Measurements from ENCODE around the gene NOS1AP.

Gene NOS1AP

GRCh38 chr1:162363823-162364222 lies 294.3 kb downstream of the NOS1AP start:
- no peak for TF ChIP-seq TAF1 (IDR thresholded peaks at IDR 0.05; ENCODE audit: low read depth, low read length)
- TF ChIP-seq POU2F2 (IDR thresholded peaks at IDR 0.05; ENCODE audit: low read depth, low read length) = no peak
- TF ChIP-seq PAX5 (IDR thresholded peaks at IDR 0.05; ENCODE audit: insufficient read depth, low read length, severe bottlenecking) = no peak
- no peak for TF ChIP-seq SPI1 (IDR thresholded peaks at IDR 0.05; ENCODE audit: low read depth, low read length)
- no peak for TF ChIP-seq POLR2A (IDR thresholded peaks at IDR 0.05; ENCODE audit: low read depth, low read length)
- DNase-seq (ENCODE audit: insufficient read length, low spot score) (no peak), FAIRE-seq (no peak)

DNA sequence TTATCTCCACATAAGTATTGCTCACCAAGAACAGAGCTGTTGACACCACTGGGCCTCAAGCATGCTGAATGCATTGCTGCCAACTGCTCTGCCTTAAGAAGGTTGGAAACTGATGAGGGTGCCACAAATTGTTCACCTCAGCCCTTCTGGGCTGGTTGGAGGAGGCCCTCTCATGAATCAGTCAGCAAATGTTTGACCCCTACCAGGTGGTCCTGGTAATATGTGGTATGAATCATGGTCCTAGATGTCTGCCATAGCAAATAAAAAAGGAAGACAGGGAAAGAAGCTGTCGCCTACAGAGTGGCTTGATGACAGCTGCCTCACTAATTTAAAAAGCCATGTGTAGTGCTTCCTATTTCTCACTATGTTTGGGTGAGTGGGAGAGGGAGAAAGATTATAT lies 295.0 kb downstream of the NOS1AP start:
- no peak for TF ChIP-seq TAF1 (IDR thresholded peaks at IDR 0.05; ENCODE audit: low read depth, low read length)
- TF ChIP-seq POU2F2 (IDR thresholded peaks at IDR 0.05; ENCODE audit: low read depth, low read length) = no peak
- DNase-seq (ENCODE audit: insufficient read length, low spot score) = no peak
- no peak for FAIRE-seq

DNA sequence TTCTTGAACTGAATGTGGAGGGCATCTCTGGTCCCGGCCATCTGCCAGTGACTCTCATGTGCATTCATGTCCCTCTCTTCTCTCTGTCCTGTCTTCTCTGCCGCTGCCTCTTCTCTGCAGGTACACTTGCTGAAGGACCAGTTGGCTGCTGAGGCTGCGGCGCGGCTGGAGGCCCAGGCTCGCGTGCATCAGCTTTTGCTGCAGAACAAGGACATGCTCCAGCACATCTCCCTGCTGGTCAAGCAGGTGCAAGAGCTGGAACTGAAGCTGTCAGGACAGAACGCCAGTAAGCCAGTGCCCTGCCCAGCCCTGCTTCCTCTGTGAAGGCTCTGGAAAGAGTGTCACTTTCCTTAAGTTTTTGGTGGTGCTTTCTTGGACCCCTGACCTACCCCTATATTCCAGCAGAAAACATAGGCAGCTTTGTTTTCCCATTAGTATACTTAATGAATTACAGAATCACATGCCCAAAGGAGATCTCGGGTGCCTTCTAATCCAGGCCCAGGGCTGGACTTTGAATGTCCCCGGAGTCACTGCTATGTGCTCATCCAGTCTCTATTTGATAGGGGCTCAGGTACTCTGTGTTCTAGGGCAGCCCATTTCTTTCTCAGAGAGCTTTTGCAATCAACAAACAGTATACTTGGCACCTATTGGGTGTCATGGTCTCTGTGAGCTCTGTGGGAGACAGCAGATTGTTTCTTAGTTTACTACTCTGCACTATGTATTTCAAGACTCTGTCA lies 296.0 kb downstream of the NOS1AP start:
- TF ChIP-seq POLR2AphosphoS5 (IDR thresholded peaks at IDR 0.05; ENCODE audit: low read depth, low read length) (no peak), PAX5 (IDR thresholded peaks at IDR 0.05; ENCODE audit: insufficient read depth, low read length, severe bottlenecking) (no peak), SPI1 (IDR thresholded peaks at IDR 0.05; ENCODE audit: low read depth, low read length) (no peak), TAF1 (IDR thresholded peaks at IDR 0.05; ENCODE audit: low read depth, low read length) (no peak), POU2F2 (IDR thresholded peaks at IDR 0.05; ENCODE audit: low read depth, low read length) (no peak), POLR2A (IDR thresholded peaks at IDR 0.05; ENCODE audit: low read depth, low read length) (no peak)
- FAIRE-seq (no peak), DNase-seq (ENCODE audit: insufficient read length, low spot score) (no peak)

- FAIRE-seq (no peak), DNase-seq (ENCODE audit: insufficient read length, low spot score) (no peak)
- TF ChIP-seq POU2F2 (IDR thresholded peaks at IDR 0.05; ENCODE audit: low read depth, low read length) (no peak), PAX5 (IDR thresholded peaks at IDR 0.05; ENCODE audit: insufficient read depth, low read length, severe bottlenecking) (no peak), POLR2A (IDR thresholded peaks at IDR 0.05; ENCODE audit: low read depth, low read length) (no peak), POLR2AphosphoS5 (IDR thresholded peaks at IDR 0.05; ENCODE audit: low read depth, low read length) (no peak), TAF1 (IDR thresholded peaks at IDR 0.05; ENCODE audit: low read depth, low read length) (no peak), SPI1 (IDR thresholded peaks at IDR 0.05; ENCODE audit: low read depth, low read length) (no peak)
These were observed 296.7 kb downstream of the NOS1AP start for GRCh38 chr1:162366149-162366548.

DNA sequence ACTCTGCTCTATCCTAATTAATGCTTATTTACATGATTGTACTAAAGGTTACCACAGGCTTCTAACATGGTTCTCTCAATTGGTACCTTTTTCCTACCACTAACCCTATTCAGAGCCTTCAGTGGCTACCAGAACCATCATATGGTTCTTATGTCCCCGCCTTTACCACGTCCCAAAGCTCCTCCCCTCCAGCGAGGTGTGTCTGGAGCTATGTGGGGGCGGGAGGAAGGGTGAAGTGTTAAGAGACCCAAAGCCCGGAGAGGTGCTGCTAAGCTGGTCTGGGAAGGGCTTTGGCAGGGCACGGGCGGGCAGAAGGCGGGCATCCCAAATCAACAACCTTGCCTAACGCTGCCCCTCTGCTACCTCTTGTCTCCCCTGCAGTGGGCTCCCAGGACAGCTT lies 297.2 kb downstream of the NOS1AP start:
- no peak for FAIRE-seq
- TF ChIP-seq POLR2AphosphoS5 (IDR thresholded peaks at IDR 0.05; ENCODE audit: low read depth, low read length) (no peak), PAX5 (IDR thresholded peaks at IDR 0.05; ENCODE audit: insufficient read depth, low read length, severe bottlenecking) (no peak), SPI1 (IDR thresholded peaks at IDR 0.05; ENCODE audit: low read depth, low read length) (no peak), TAF1 (IDR thresholded peaks at IDR 0.05; ENCODE audit: low read depth, low read length) (no peak), POLR2A (IDR thresholded peaks at IDR 0.05; ENCODE audit: low read depth, low read length) (no peak), POU2F2 (IDR thresholded peaks at IDR 0.05; ENCODE audit: low read depth, low read length) (no peak)
- DNase-seq (ENCODE audit: insufficient read length, low spot score) = no peak

DNA sequence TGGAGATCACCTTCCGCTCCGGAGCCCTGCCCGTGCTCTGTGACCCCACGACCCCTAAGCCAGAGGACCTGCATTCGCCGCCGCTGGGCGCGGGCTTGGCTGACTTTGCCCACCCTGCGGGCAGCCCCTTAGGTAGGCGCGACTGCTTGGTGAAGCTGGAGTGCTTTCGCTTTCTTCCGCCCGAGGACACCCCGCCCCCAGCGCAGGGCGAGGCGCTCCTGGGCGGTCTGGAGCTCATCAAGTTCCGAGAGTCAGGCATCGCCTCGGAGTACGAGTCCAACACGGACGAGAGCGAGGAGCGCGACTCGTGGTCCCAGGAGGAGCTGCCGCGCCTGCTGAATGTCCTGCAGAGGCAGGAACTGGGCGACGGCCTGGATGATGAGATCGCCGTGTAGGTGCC lies 297.6 kb downstream of the NOS1AP start:
- no peak for TF ChIP-seq SPI1 (IDR thresholded peaks at IDR 0.05; ENCODE audit: low read depth, low read length)
- TF ChIP-seq TAF1 (IDR thresholded peaks at IDR 0.05; ENCODE audit: low read depth, low read length) = no peak
- no peak for TF ChIP-seq POU2F2 (IDR thresholded peaks at IDR 0.05; ENCODE audit: low read depth, low read length)
- no peak for TF ChIP-seq POLR2A (IDR thresholded peaks at IDR 0.05; ENCODE audit: low read depth, low read length)
- TF ChIP-seq PAX5 (IDR thresholded peaks at IDR 0.05; ENCODE audit: insufficient read depth, low read length, severe bottlenecking) = no peak
- no peak for TF ChIP-seq POLR2AphosphoS5 (IDR thresholded peaks at IDR 0.05; ENCODE audit: low read depth, low read length)
- FAIRE-seq = no peak
- DNase-seq (ENCODE audit: insufficient read length, low spot score) = no peak

- TF ChIP-seq POU2F2 (IDR thresholded peaks at IDR 0.05; ENCODE audit: low read depth, low read length) (no peak), PAX5 (IDR thresholded peaks at IDR 0.05; ENCODE audit: insufficient read depth, low read length, severe bottlenecking) (no peak), TAF1 (IDR thresholded peaks at IDR 0.05; ENCODE audit: low read depth, low read length) (no peak), POLR2A (IDR thresholded peaks at IDR 0.05; ENCODE audit: low read depth, low read length) (no peak), SPI1 (IDR thresholded peaks at IDR 0.05; ENCODE audit: low read depth, low read length) (no peak), POLR2AphosphoS5 (IDR thresholded peaks at IDR 0.05; ENCODE audit: low read depth, low read length) (no peak)
- DNase-seq (ENCODE audit: insufficient read length, low spot score) (no peak), FAIRE-seq (no peak)
These were observed 298.3 kb downstream of the NOS1AP start for GRCh38 chr1:162367772-162368171.

DNA sequence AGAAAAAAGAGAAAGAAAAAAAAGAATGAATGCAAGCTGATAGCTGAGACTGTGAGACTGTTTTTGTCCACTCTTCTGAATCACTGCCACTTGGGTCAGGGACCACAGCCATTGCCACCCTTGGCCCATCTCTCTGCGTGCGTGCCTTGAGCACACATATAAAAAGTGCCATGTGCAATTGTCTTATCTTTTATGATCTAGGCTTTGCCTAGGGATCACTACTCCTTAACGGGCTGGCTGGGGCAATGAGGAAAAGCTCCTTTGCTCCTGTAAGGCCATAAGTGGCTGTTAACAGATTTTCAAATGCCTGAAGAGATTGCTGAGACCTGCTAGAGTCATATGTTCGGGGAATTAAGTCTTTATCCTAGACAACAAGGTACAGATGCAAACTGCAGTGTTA lies 299.0 kb downstream of the NOS1AP start:
- FAIRE-seq (no peak), DNase-seq (ENCODE audit: insufficient read length, low spot score) (no peak)

GRCh38 chr1:162369571-162369970 lies 300.1 kb downstream of the NOS1AP start:
- DNase-seq (ENCODE audit: insufficient read length, low spot score) (no peak), FAIRE-seq (no peak)
- TF ChIP-seq TAF1 (IDR thresholded peaks at IDR 0.05; ENCODE audit: low read depth, low read length) (no peak), PAX5 (IDR thresholded peaks at IDR 0.05; ENCODE audit: insufficient read depth, low read length, severe bottlenecking) (no peak), POLR2AphosphoS5 (IDR thresholded peaks at IDR 0.05; ENCODE audit: low read depth, low read length) (no peak), POU2F2 (IDR thresholded peaks at IDR 0.05; ENCODE audit: low read depth, low read length) (no peak), SPI1 (IDR thresholded peaks at IDR 0.05; ENCODE audit: low read depth, low read length) (no peak), POLR2A (IDR thresholded peaks at IDR 0.05; ENCODE audit: low read depth, low read length) (no peak)

More for the DNA sequence above, 299.0 kb downstream of the NOS1AP start:
- TF ChIP-seq SPI1 (IDR thresholded peaks at IDR 0.05; ENCODE audit: low read depth, low read length) (no peak), POU2F2 (IDR thresholded peaks at IDR 0.05; ENCODE audit: low read depth, low read length) (no peak), TAF1 (IDR thresholded peaks at IDR 0.05; ENCODE audit: low read depth, low read length) (no peak), POLR2A (IDR thresholded peaks at IDR 0.05; ENCODE audit: low read depth, low read length) (no peak), POLR2AphosphoS5 (IDR thresholded peaks at IDR 0.05; ENCODE audit: low read depth, low read length) (no peak), PAX5 (IDR thresholded peaks at IDR 0.05; ENCODE audit: insufficient read depth, low read length, severe bottlenecking) (no peak)

GRCh38 chr1:162370161-162370560 lies 300.7 kb downstream of the NOS1AP start:
- DNase-seq (ENCODE audit: insufficient read length, low spot score) (no peak), FAIRE-seq (no peak)
- TF ChIP-seq POLR2A (IDR thresholded peaks at IDR 0.05; ENCODE audit: low read depth, low read length) (no peak), POU2F2 (IDR thresholded peaks at IDR 0.05; ENCODE audit: low read depth, low read length) (no peak), POLR2AphosphoS5 (IDR thresholded peaks at IDR 0.05; ENCODE audit: low read depth, low read length) (no peak), TAF1 (IDR thresholded peaks at IDR 0.05; ENCODE audit: low read depth, low read length) (no peak), PAX5 (IDR thresholded peaks at IDR 0.05; ENCODE audit: insufficient read depth, low read length, severe bottlenecking) (no peak), SPI1 (IDR thresholded peaks at IDR 0.05; ENCODE audit: low read depth, low read length) (no peak)
